NCI-H69 (cell line): ENCODE results near the gene MOCS2.

Experiments used
- DNase-seq: peaks from one replicate; lab custom pipeline; 2025; lab: John Stamatoyannopoulos, UW

Gene MOCS2

GRCh38 chr5:53092242-53092641 lies 17.3 kb downstream of the MOCS2 start:
- no peak for DNase-seq

- no peak for DNase-seq
Measured at GRCh38 chr5:53091289-53091688, 18.3 kb downstream of the MOCS2 start.

GRCh38 chr5:53090229-53090628 lies 19.3 kb downstream of the MOCS2 start:
- DNase-seq = no peak

GRCh38 chr5:53089481-53089991 lies 20.0 kb downstream of the MOCS2 start:
- no peak for DNase-seq

GRCh38 chr5:53087621-53088121 lies 21.9 kb downstream of the MOCS2 start:
- no peak for DNase-seq

- no peak for DNase-seq
Measured at GRCh38 chr5:53087171-53087570, 22.4 kb downstream of the MOCS2 start.

GRCh38 chr5:53084546-53085255 lies 24.9 kb downstream of the MOCS2 start:
- DNase-seq = no peak

- DNase-seq = no peak
Measured at GRCh38 chr5:53083927-53084326, 25.6 kb downstream of the MOCS2 start.

- no peak for DNase-seq
Measured at GRCh38 chr5:53080271-53080670, 29.3 kb downstream of the MOCS2 start.

GRCh38 chr5:53076014-53076583 lies 33.5 kb downstream of the MOCS2 start:
- DNase-seq = no peak

- DNase-seq = no peak
Measured at GRCh38 chr5:53073348-53073747, 36.2 kb downstream of the MOCS2 start.

- no peak for DNase-seq
Measured at GRCh38 chr5:53071738-53072137, 37.8 kb downstream of the MOCS2 start.

- DNase-seq = no peak
Measured at GRCh38 chr5:53071298-53071697, 38.3 kb downstream of the MOCS2 start.

- DNase-seq = peak; percentile 76
Measured at GRCh38 chr5:53069626-53070025, 39.9 kb downstream of the MOCS2 start.

GRCh38 chr5:53068291-53068836 lies 41.2 kb downstream of the MOCS2 start:
- no peak for DNase-seq

GRCh38 chr5:53067641-53068040 lies 41.9 kb downstream of the MOCS2 start:
- DNase-seq = no peak

GRCh38 chr5:53066088-53066487 lies 43.5 kb downstream of the MOCS2 start:
- DNase-seq = no peak

GRCh38 chr5:53063791-53064190 lies 45.8 kb downstream of the MOCS2 start:
- no peak for DNase-seq

- DNase-seq = no peak
Measured at GRCh38 chr5:53063176-53063575, 46.4 kb downstream of the MOCS2 start.

GRCh38 chr5:53059281-53059680 lies 50.3 kb downstream of the MOCS2 start:
- no peak for DNase-seq

GRCh38 chr5:53055365-53055764 lies 54.2 kb downstream of the MOCS2 start:
- no peak for DNase-seq

GRCh38 chr5:53053364-53053763 lies 56.2 kb downstream of the MOCS2 start:
- DNase-seq = no peak

- DNase-seq = no peak
Measured at GRCh38 chr5:53052499-53052898, 57.1 kb downstream of the MOCS2 start.
